ENCODE data around the gene STK26.
A peak's percentile ranks its signal among the peaks of the same experiment; 100 is the strongest.
"Not testable (repeated sequence)": the region's sequence is repeated elsewhere in the genome, so short reads cannot be mapped to it uniquely, and the experiment has no call there.

Gene STK26

GRCh38 chrX:132040066-132040465 lies 17.0 kb downstream of the STK26 start:
- DNase-seq: no peak

- no peak for DNase-seq
Measured at GRCh38 chrX:132041015-132041414, 17.9 kb downstream of the STK26 start.

- no peak for DNase-seq
Measured at GRCh38 chrX:132043977-132044376, 20.9 kb downstream of the STK26 start.

- no peak for DNase-seq
Measured at GRCh38 chrX:132044953-132045352, 21.9 kb downstream of the STK26 start.

- DNase-seq: no peak
Measured at GRCh38 chrX:132045456-132045855, 22.4 kb downstream of the STK26 start.

- DNase-seq: no peak
Measured at GRCh38 chrX:132046533-132046932, 23.4 kb downstream of the STK26 start.

GRCh38 chrX:132051778-132052177 lies 28.7 kb downstream of the STK26 start:
- DNase-seq: not testable (repeated sequence)

- DNase-seq: no peak
Measured at GRCh38 chrX:132058050-132058449, 34.9 kb downstream of the STK26 start.

GRCh38 chrX:132058975-132059374 lies 35.9 kb downstream of the STK26 start:
- DNase-seq: no peak

GRCh38 chrX:132059973-132060540 lies 37.0 kb downstream of the STK26 start:
- no peak for DNase-seq

GRCh38 chrX:132063334-132063733 lies 40.2 kb downstream of the STK26 start:
- DNase-seq: no peak

GRCh38 chrX:132063862-132064261 lies 40.8 kb downstream of the STK26 start:
- DNase-seq: no peak

GRCh38 chrX:132068405-132068804 lies 45.3 kb downstream of the STK26 start:
- DNase-seq: no peak

- DNase-seq: no peak
Measured at GRCh38 chrX:132071254-132071653, 48.2 kb downstream of the STK26 start.

GRCh38 chrX:132077414-132077813 lies 54.3 kb downstream of the STK26 start:
- no peak for DNase-seq

GRCh38 chrX:132077912-132078311 lies 54.8 kb downstream of the STK26 start:
- DNase-seq: no peak

- no peak for DNase-seq
Measured at GRCh38 chrX:132085786-132086185, 62.7 kb downstream of the STK26 start.

GRCh38 chrX:132086672-132087071 lies 63.6 kb downstream of the STK26 start:
- DNase-seq: no peak

GRCh38 chrX:132088864-132089263 lies 65.8 kb downstream of the STK26 start:
- no peak for DNase-seq

- no peak for DNase-seq
Measured at GRCh38 chrX:132090403-132091159, 67.5 kb downstream of the STK26 start.

- peak; percentile 45 for DNase-seq
Measured at GRCh38 chrX:132092439-132093065, 69.5 kb downstream of the STK26 start.

- DNase-seq: no peak
Measured at GRCh38 chrX:132093239-132093860, 70.2 kb downstream of the STK26 start.

- no peak for DNase-seq
Measured at GRCh38 chrX:132094164-132094563, 71.1 kb downstream of the STK26 start.

GRCh38 chrX:132098704-132099103 lies 75.6 kb downstream of the STK26 start:
- DNase-seq: not testable (repeated sequence)
